Tibial artery (tissue), 4 donors: Measurements from ENCODE around the gene MIPOL1.

ENCODE experiments used
- DNase-seq, 2 donors: peaks; one replicate each; pipeline ENCODE4 v3.0.0-alpha.2; 2019
- H3K27ac ChIP-seq, 2 donors: fragments of 200-600 bp; sonication (generic) in 1 of 2; 1 replicate in 1 of 2; 2 replicates in 1 of 2; pipeline ENCODE4 v1.5.1; 2018 to 2019; ENCODE audit warnings: mild to moderate bottlenecking in 1 of 2
- H3K27me3 ChIP-seq, 2 donors: fragments of 200-600 bp; sonication (generic) in 1 of 2; one replicate each; pipeline versions ENCODE4 v1.5.1 to v1.6.0; 2016 to 2019
- H3K36me3 ChIP-seq, 3 donors: fragments of 200-600 bp; sonication (generic) in 2 of 3; one replicate each; pipeline ENCODE4 v1.5.1; 2016 to 2019; ENCODE audit warnings: mild to moderate bottlenecking in 2 of 3
- H3K4me1 ChIP-seq, 4 donors: fragments of 200-600 bp; sonication (generic) in 2 of 4; 1 replicate in 3 of 4; 2 replicates in 1 of 4; pipeline ENCODE4 v1.5.1; 2016 to 2019
- H3K4me3 ChIP-seq, 2 donors: fragments of 200-600 bp; sonication (generic) in 1 of 2; 1 replicate in 1 of 2; 2 replicates in 1 of 2; pipeline ENCODE4 v1.5.1; 2018 to 2019; ENCODE audit warnings: mild to moderate bottlenecking in 2 of 2
- H3K9me3 ChIP-seq, 3 donors: fragments of 200-600 bp; sonication (generic) in 1 of 3; one replicate each; pipeline ENCODE4 v1.5.1; 2016 to 2019
- CTCF ChIP-seq, 2 experiments: fragments of 200-600 bp in 1 of 2; fragments of 450-650 bp in 1 of 2; IDR thresholded peaks; one replicate each; pipeline ENCODE4 v1.5.1; 2017 to 2019; ENCODE audit warnings: antibody characterized with exemption in 2 of 2, mild to moderate bottlenecking in 1 of 2, moderate library complexity in 1 of 2
- intact Hi-C: fragments of 100-400 bp; cut with DNase I; formaldehyde crosslinking; loops from one replicate; pipeline ENCODE4 v1.15.0; 2023; ENCODE audit warnings: low total_unique reads

Gene MIPOL1

DNA sequence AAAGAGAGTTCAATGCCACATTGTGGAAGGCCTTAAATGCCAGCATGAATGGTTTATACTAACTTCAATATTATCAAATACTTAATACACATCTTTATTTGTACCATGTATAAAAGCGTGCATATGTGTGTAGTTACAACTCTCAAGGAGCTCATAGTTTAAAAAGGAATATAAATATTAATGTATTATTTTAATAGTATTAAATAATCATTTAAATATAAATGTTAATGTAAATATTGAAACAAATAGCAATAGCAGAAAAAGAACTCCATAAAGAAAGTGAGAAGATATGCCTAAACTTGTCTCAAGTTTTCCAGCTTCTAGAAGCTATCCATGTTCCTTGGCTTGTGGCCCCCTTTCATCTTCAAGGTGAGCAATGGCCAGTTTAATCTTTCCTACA lies 215.3 kb downstream of the MIPOL1 start:
- DNase-seq: no peak
- no peak for TF ChIP-seq CTCF (IDR thresholded peaks at IDR 0.05)
- Histone ChIP-seq H3K27me3 (no peaks in the 10 kb centered on the region), H3K4me3 (no peak overlapping the region), H3K27ac (no peak overlapping the region), H3K36me3 (no peaks in the 10 kb centered on the region), H3K9me3 (no peaks in the 10 kb centered on the region), H3K4me1 (no peaks in the 10 kb centered on the region)
- intact Hi-C loops: no loop called here

DNA sequence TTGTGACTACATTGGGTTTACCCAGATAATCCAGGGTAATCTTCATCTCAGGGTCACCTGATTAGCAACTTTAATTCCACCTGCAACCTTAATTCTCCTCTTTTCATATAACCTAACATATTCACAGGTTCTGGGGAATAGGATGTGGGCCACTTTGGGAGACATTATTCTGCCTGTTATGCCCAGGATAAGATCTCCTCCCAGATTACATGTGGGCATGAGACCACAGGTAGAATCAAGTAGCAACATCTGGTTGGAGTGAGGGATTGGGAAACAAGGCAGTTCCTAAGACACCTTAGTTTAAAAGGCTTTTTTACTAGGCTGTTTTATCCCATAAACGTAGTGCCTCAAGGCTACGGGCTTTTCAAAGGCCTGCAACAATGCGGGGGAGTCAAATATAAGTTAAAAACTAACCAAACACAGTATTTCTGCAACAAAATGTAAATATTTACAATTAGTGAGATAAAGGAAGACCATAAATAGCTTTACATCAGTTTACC lies 215.8 kb downstream of the MIPOL1 start:
- Histone ChIP-seq H3K4me3 (no peak overlapping the region), H3K27ac (no peak overlapping the region), H3K36me3 (no peaks in the 10 kb centered on the region), H3K27me3 (no peaks in the 10 kb centered on the region), H3K4me1 (no peaks in the 10 kb centered on the region), H3K9me3 (no peaks in the 10 kb centered on the region)
- intact Hi-C loops: no loop called here
- no peak for DNase-seq
- TF ChIP-seq CTCF (IDR thresholded peaks at IDR 0.05): no peak

- Histone ChIP-seq H3K4me3 (no peak overlapping the region), H3K27ac (no peak overlapping the region), H3K36me3 (no peaks in the 10 kb centered on the region), H3K27me3 (no peaks in the 10 kb centered on the region), H3K9me3 (no peaks in the 10 kb centered on the region), H3K4me1 (no peaks in the 10 kb centered on the region)
- no peak for DNase-seq
- TF ChIP-seq CTCF (IDR thresholded peaks at IDR 0.05): no peak
- intact Hi-C loops: no loop called here
Observed at GRCh38 chr14:37416264-37416663, 218.5 kb downstream of the MIPOL1 start.

GRCh38 chr14:37417151-37417550 lies 219.4 kb downstream of the MIPOL1 start:
- H3K4me3 ChIP-seq: no peak overlapping the region
- no peak overlapping the region for H3K27ac ChIP-seq
- H3K9me3 ChIP-seq: no peaks in the 10 kb centered on the region
- no peak for DNase-seq
- H3K27me3 ChIP-seq: no peaks in the 10 kb centered on the region
- intact Hi-C loops: no loop called here
- H3K4me1 ChIP-seq: no peaks in the 10 kb centered on the region
- no peaks in the 10 kb centered on the region for H3K36me3 ChIP-seq
- TF ChIP-seq CTCF (IDR thresholded peaks at IDR 0.05): no peak

DNA sequence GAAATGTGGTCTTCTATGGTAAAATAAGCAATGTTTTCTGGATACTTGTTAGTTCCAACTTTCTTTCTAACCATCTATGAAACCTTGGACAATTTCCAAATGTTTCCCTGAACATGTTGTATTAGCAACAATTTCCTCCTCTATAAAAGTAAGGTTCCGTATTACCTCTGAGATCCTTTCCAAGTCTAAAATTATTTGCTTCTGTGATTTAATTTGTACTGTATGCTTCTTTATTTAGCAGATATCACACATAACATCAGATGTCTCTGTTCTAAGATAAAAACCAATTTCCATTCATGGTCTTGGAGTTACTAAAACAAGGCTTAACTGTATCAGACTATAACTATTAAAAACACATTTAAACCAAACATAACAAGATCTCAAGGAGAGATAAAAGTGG lies 220.1 kb downstream of the MIPOL1 start:
- Histone ChIP-seq H3K4me1 (no peaks in the 10 kb centered on the region), H3K4me3 (no peak overlapping the region), H3K27me3 (no peaks in the 10 kb centered on the region), H3K9me3 (no peaks in the 10 kb centered on the region), H3K27ac (no peak overlapping the region), H3K36me3 (no peaks in the 10 kb centered on the region)
- TF ChIP-seq CTCF (IDR thresholded peaks at IDR 0.05): no peak
- intact Hi-C loops: no loop called here
- DNase-seq: no peak

GRCh38 chr14:37420622-37421021 lies 222.9 kb downstream of the MIPOL1 start:
- H3K4me1 ChIP-seq: no peaks in the 10 kb centered on the region
- TF ChIP-seq CTCF (IDR thresholded peaks at IDR 0.05): no peak
- DNase-seq: no peak
- H3K9me3 ChIP-seq: no peaks in the 10 kb centered on the region
- no peak overlapping the region for H3K4me3 ChIP-seq
- no peak overlapping the region for H3K27ac ChIP-seq
- intact Hi-C loops: no loop called here
- H3K36me3 ChIP-seq: peaks cover 0 to 8% (median 0%) of the 10 kb centered on the region in 3 donors
- H3K27me3 ChIP-seq: no peaks in the 10 kb centered on the region
